HG03135 (cell line): ENCODE measurements around the gene COMMD6.
"Not testable (repeated sequence)": the region's sequence is repeated elsewhere in the genome, so short reads cannot be mapped to it uniquely, and the experiment has no call there.

Experiments
- ATAC-seq: cut with Tn5 transposase; IDR thresholded peaks from one replicate; pipeline ENCODE4 v1.9.1; 2021; ENCODE audit warnings: mild to moderate bottlenecking, moderate library complexity; ENCODE audit not compliant: unreplicated experiment

The COMMD6 gene

GRCh38 chr13:75537401-75538365 lies at the start of gene COMMD6:
Gene COMMD6 (minus strand): TSS chr13:75537841. CDS start chr13:75537805, 36 bp downstream.
- peak; percentile 98 for ATAC-seq

- no peak for ATAC-seq
Observed at GRCh38 chr13:75585153-75585552, 47.5 kb upstream of the COMMD6 start.

DNA sequence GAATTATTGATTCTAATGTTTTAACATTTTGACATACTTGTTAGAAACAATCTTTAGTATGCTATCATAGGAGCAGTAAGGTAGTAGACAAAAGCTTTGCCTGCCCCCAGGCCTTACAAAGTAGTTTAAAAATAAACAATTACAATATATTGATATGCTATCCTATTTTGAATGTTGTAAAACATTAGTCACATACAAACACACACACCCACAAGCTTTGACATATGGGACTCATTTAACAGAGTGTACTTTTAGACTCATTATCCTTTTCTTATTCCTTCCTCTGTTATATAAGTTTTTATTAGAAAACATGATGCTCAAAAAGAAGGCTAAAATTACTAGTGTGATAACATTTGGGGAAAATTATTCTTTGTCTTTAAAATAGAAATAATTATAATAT lies 45.5 kb upstream of the COMMD6 start:
- no peak for ATAC-seq

DNA sequence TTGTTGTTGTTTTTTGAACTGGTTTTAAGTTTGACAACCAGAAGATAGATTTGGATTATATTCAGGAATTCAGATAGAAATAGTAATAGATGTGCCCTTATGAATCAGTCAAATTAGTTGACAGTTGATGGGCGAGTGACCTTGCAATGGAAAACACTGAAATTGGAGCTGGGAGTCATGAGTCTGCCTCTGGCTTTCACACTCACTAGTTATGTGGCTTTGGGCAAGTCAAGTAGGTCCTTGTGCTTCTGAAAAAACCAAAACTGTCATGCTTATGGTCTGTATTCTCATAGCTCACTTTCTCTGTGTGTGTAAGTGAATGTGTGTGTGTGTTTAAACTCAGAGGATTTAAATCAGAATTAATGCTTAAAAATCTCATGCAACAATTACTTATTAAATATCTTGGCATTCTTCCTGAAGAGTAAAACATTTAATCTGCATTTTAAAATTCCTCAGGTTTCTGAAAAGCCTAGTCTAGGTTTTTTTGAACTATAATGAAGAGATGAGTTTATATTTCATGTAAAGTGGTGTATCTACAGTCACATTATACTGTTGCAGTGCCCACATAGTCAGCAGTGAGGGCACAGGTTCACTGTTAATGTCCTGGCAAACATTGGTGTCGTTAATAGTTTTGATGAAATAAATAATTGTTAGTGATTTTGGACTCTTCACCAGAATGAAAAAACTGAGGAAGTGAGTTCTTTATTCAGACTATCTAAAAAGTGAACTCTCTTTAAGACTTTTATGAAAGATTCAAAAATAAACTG lies 44.4 kb upstream of the COMMD6 start:
- ATAC-seq = no peak

DNA sequence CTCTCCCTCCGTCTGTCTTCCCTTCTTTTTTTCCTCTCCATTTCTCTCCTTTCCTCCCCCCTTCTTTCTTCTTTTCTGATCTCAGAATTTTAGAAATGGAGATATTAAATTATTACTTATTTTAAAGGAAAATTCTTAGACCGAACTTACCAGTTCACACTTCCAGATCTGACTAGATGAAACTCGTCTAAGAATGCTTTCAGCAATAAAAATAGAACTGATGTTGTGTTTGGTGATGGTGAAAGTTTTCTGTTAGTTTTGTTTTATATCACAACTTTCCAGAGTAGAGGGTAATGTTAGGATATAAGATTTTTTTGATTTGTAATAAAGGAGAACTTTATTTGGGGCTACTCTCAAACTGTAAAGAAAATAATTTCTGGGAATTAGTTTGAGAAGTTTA lies 41.9 kb upstream of the COMMD6 start:
- no peak for ATAC-seq

- no peak for ATAC-seq
Observed at GRCh38 chr13:75569576-75569975, 31.9 kb upstream of the COMMD6 start.

DNA sequence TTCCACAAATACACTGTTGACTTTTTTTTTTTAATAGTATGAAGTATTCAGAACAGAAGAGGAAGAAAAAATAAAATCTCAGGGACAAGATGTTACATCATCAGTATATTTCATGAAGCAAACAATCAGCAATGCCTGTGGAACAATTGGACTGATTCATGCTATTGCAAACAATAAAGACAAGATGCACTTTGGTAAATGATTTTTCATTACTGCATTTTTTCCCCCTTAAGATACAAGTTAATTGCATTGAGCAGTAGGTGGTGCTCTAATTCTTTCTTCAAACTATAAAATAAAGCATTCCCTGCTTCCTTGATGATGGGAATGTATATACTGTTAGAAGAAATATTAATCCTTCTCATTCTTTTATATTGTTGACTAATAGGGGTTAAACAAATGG lies 29.0 kb upstream of the COMMD6 start:
- no peak for ATAC-seq

GRCh38 chr13:75558145-75558840 lies 20.7 kb upstream of the COMMD6 start:
- ATAC-seq = no peak

GRCh38 chr13:75556961-75557360 lies 19.3 kb upstream of the COMMD6 start:
- ATAC-seq = no peak

DNA sequence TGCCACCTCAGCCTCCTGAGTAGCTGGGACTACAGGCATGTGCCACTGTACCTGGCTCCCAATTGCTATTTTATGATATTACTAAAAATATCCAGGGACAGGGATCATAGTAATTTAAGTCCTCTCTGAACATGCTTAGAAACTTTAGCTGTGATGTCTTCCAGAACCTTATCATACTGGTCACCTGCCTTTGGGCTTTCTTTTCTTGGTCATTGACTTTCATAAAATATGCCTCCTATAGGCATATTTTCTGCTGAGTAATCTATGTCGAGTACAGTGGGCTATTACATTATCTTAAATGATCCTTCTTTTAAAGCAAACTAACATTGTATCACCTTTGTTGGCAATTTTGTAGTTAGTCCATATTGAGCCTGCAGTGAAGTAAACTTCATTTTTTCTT lies 18.2 kb upstream of the COMMD6 start:
- ATAC-seq = no peak

DNA sequence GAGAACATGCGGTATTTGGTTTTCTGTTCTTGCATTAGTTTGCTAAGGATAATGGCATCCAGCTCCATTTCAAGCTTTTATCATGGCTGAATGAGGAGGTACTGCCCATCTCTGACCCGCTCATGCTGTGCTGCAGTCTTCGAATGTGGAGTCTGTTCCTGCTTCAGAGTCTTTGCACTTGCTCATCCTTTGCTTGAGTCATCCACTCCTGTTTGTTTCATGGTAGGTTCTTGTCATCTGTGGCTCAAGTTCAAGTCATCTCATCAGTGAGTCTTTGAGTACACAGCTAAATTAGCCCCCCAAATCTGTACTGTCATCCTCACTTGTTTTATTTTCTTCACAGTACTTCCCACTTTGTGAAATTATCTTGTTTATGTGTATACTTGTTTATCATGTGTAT lies 17.3 kb upstream of the COMMD6 start:
- ATAC-seq = no peak

DNA sequence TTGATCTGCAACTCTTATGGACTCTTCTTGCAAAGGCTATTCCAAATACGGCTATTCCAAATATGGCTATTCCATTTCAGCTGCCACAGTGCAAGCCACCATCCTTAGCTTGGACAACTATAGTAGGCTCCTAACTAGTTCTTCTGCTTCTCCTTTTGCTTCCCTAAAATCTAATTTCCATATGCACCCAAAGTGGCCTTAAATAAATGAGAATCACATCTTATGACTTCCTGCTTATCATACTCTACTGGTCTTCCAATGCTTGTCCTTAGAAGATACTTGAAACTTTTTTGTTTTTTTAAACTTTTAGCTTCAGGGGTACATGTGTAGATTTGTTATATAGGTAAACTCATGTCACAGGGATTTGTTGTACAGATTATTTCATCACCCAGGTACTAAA lies 16.8 kb upstream of the COMMD6 start:
- ATAC-seq = no peak

- ATAC-seq = peak; percentile 6
Observed at GRCh38 chr13:75550159-75550567, 12.5 kb upstream of the COMMD6 start.

- peak; percentile 98 for ATAC-seq
Observed at GRCh38 chr13:75549262-75550158, 11.9 kb upstream of the COMMD6 start, which contains the start of gene UCHL3. Gene UCHL3 (plus strand): TSS chr13:75549791. CDS start chr13:75549821, 30 bp downstream.

DNA sequence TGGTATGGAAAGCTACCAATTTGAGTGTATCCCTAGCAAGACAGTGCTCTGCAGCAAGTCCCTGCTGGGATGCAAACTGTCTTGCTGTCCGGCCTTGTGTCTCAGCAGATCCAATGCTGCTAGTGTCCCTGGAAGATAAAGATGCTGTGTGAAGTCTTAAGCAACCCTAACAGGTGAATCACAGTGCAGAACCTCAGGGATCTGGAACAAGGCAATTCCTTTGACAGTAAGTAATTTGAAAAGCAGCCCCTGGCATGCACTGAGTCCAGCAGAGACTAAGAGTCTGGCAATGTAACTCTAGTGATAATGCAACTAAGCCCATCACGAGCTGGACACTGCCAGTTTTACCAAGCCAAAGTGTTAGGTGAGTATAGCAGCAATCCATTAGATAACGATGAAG lies 10.3 kb upstream of the COMMD6 start:
- ATAC-seq = no peak

GRCh38 chr13:75545386-75545785 lies 7.7 kb upstream of the COMMD6 start:
- ATAC-seq = not testable (repeated sequence)

DNA sequence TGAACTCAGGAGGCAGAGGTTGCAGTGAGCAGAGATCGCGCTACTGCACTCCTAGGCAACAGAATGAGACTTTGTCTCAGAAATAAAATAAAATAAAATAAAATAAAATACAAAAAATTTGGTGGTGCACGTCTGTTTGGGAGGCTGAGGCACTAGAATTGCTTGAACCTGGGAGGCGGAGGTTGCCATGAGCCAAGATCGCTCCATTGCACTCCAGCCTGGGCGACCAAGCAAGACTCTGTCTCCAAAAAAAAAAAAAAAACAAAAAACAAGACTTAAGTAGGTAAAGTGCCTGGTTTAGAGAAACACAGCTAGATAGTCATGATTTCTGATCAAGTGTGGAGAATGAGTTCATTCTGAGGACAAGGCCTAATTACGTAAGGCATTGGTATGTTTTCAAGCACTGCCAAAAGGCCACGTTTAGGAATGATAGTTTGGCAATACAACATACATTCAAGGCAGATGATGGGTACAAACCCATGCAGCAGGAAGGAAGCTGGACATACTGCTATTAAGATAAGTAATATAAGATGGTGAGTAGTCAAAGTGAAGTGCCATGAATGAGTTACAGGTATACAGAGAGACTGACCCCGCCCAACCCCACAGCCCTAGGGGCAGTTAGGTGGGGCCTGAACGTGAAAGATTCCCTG lies 7.2 kb upstream of the COMMD6 start:
- ATAC-seq = no peak

- ATAC-seq = no peak
Observed at GRCh38 chr13:75541961-75542360, 4.3 kb upstream of the COMMD6 start.

- no peak for ATAC-seq
Observed at GRCh38 chr13:75541287-75541686, 3.6 kb upstream of the COMMD6 start.

GRCh38 chr13:75533861-75534260 lies 3.8 kb downstream of the COMMD6 start:
- no peak for ATAC-seq
